Measurements from ENCODE around the gene USP38. TPM values are rescaled to one million over a fixed set of nuclear protein-coding genes. Genes with fewer than 3 reads are reported as not detected.
A peak's percentile ranks its signal among the peaks of the same experiment; 100 is the strongest.

The USP38 gene
- total and polyA plus RNA-seq, 2 donors (not counting 1 experiment from before 2014, with no cell fraction given), result 9.6 to 23.9 TPM

DNA sequence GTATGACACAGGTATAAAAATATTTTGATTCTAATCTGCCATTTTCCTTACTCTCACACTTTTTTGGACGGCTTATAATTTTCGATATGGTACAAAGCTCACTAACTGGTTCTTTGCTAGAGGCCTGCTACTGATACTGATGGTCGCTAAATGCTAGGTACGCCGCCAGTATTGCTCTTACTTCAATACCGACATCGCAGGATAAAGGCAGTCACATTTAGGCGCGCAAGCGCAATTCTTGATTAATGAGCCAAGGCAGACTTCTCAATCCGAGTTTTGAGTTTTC, 557 bp upstream of the USP38 start:
- Histone ChIP-seq H3K4me3 (ENCODE audit: control extremely low read depth in 1 of 5, extremely low read depth in 1 of 5, insufficient read depth in 1 of 5, low read depth in 2 of 5, low read length in 4 of 5) (peak overlapping the region; percentile 80 to 98 (median 85)), H3K9me3 (ENCODE audit: control extremely low read depth in 1 of 3, control insufficient read depth in 2 of 3, insufficient read depth in 1 of 3, low read length in 2 of 3) (no peaks in the 10 kb centered on the region), H3K36me3 (replicated peaks in 1 of 2; ENCODE audit: control extremely low read depth in 1 of 2, control insufficient read depth in 1 of 2, extremely low read depth in 1 of 2, insufficient read depth in 2 of 2, low read length in 1 of 2) (peaks cover 2 to 4% of the 10 kb centered on the region in 2 experiments)

More for the DNA sequence above, 557 bp upstream of the USP38 start:
- H3K4me3 Mint-ChIP-seq, result peak overlapping the region; percentile 93
- peaks cover 56% of the 10 kb centered on the region for H3K4me1 Mint-ChIP-seq
- H4K20me1 ChIP-seq (ENCODE audit: control insufficient read depth, insufficient read depth, low read length, poor library complexity, severe bottlenecking), result no peaks in the 10 kb centered on the region
- H3K4me1 ChIP-seq (ENCODE audit: control insufficient read depth in 2 of 2, insufficient read depth in 2 of 2, low read length in 2 of 2), result peaks cover 21 to 51% of the 10 kb centered on the region in 2 donors
- DNase-seq (no peak), ATAC-seq (ENCODE audit: low read depth) (peak; percentile 13)
- no peaks in the 10 kb centered on the region for H3K9me3 Mint-ChIP-seq (ENCODE audit: insufficient read depth)
- peak overlapping the region; percentile 94 for H3K27ac Mint-ChIP-seq
- ChIA-PET POLR2A (no interaction called here), CTCF (no interaction called here)
- peak overlapping the region; percentile 87 for H3K9ac ChIP-seq (ENCODE audit: low read length)
- peaks cover 65% of the 10 kb centered on the region for H3K79me2 ChIP-seq (ENCODE audit: control insufficient read depth, insufficient read depth, low read length)
- peak overlapping the region; percentile 80 for H3K4me2 ChIP-seq (replicated peaks; ENCODE audit: low read depth, low read length, poor library complexity, severe bottlenecking)
- TF ChIP-seq EZH2 (IDR thresholded peaks at IDR 0.05; ENCODE audit: borderline replicate concordance, insufficient read depth, low read depth, low read length, poor library complexity, severe bottlenecking) (no peak), CTCF (IDR thresholded peaks at IDR 0.05) (no peak)
- H3K27ac ChIP-seq (ENCODE audit: low read length in 2 of 2), result peak overlapping the region; percentile 84 to 95
- no peaks in the 10 kb centered on the region for H3K27me3 ChIP-seq (replicated peaks in 1 of 4; ENCODE audit: control extremely low read depth in 1 of 4, control insufficient read depth in 3 of 4, insufficient read depth in 4 of 4, low read length in 3 of 4)
- peak overlapping the region; percentile 83 for H2AFZ ChIP-seq (ENCODE audit: insufficient read depth, low read depth, low read length, poor library complexity, severe bottlenecking)
- WGBS (ENCODE audit: insufficient coverage), result under 1% methylated on average over 11 of the region's 11 CpGs
- intact Hi-C loops (cut with micrococcal nuclease), result loop anchor here (1.0 to 2.0 kb wide), 4 partner anchors 153 to 1963 kb away; partner anchors contain the start of genes GAB1, SMARCA5 and ZNF330
- H3K27me3 Mint-ChIP-seq, result no peaks in the 10 kb centered on the region

All from B cell (primary cell).